ENCODE measurements around the gene SGTA. TPM values are rescaled to one million over a fixed set of nuclear protein-coding genes. Genes with fewer than 3 reads are reported as not detected.

The SGTA gene
- total and polyA plus RNA-seq, 2 of the 13 experiments (the other 11 are each of a cell fraction or from before 2014, with no cell fraction given): 43.9 to 47.4 TPM

DNA sequence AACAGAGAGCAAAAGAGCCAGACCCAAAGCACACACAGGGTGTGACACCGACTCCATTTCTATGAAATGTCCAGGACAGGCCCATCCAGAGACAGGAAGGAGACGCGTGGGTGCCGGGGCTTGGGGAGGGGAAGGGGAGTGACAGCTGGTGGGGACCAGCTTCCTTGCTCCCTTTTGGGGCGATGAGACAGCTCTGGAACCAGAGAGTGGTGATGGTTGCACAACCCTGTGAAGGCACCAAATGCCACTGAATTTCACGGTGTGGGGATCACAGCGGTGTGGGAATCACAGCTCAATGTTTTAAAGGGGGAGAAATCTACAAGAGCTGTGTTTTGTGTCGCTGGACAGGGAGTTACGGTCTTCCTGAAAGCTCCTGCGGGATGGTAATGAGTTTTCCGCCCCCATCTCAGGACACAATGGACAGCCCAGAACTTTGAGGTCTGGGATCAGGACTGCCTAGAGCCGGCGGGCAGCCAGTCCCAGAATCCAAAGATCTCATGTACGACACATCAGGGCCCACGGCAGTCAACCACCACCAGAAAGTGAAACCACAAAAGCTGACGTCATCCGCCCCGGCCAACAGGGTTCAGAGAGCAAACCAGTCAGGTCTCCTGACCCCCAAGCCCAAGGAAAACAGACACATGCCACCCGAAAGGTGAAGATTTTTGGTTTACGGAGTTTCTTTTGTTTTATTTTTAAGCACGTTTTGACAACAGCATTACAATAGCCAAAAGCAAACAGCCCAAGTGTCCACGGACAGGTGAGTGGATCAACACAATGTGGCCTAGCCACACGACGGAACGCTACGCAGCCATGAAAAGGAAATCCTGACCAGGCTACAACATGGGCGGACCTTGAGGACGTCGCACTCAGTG lies 7.3 kb downstream of the SGTA start (continued):
- TF ChIP-seq, protein P1, sequence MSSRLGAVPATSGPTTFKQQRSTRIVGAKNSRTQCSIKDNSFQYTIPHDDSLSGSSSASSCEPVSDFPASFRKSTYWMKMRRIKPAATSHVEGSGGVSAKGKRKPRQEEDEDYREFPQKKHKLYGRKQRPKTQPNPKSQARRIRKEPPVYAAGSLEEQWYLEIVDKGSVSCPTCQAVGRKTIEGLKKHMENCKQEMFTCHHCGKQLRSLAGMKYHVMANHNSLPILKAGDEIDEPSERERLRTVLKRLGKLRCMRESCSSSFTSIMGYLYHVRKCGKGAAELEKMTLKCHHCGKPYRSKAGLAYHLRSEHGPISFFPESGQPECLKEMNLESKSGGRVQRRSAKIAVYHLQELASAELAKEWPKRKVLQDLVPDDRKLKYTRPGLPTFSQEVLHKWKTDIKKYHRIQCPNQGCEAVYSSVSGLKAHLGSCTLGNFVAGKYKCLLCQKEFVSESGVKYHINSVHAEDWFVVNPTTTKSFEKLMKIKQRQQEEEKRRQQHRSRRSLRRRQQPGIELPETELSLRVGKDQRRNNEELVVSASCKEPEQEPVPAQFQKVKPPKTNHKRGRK (CRISPR knock-in tag; IDR thresholded peaks at IDR 0.05): no peak
- TF ChIP-seq NFATC3 (CRISPR knock-in tag; IDR thresholded peaks at IDR 0.05) (no peak), YY1 (IDR thresholded peaks at IDR 0.05; ENCODE audit: insufficient read depth, insufficient replicate concordance, low read depth, low read length) (no peak), MEIS2 (CRISPR knock-in tag; IDR thresholded peaks at IDR 0.05) (no peak; the same call in 1 of the 2 replicates), AKAP8 (CRISPR knock-in tag; IDR thresholded peaks at IDR 0.05) (no peak), ZIK1 (CRISPR knock-in tag; IDR thresholded peaks at IDR 0.05; ENCODE audit: borderline replicate concordance, low read depth) (no peak), HOXA9 (CRISPR knock-in tag; IDR thresholded peaks at IDR 0.05; ENCODE audit: borderline replicate concordance) (no peak), XRCC5 (optimal IDR thresholded peaks at IDR 0.05; ENCODE audit: low read length) (no peak), SIX1 (CRISPR knock-in tag; IDR thresholded peaks at IDR 0.05; ENCODE audit: borderline replicate concordance) (no peak), ZNF615 (CRISPR knock-in tag; IDR thresholded peaks at IDR 0.05; ENCODE audit: borderline replicate concordance) (no peak), ZNF790 (CRISPR knock-in tag; IDR thresholded peaks at IDR 0.05; ENCODE audit: borderline replicate concordance) (no peak), KDM2A (CRISPR knock-in tag; IDR thresholded peaks at IDR 0.05; ENCODE audit: borderline replicate concordance, low read depth) (no peak), SMYD3 (CRISPR knock-in tag; IDR thresholded peaks at IDR 0.05) (no peak), ERF (CRISPR knock-in tag; IDR thresholded peaks at IDR 0.05) (peak; percentile 34; the same call in 1 of the 2 replicates), ZNF33A (CRISPR knock-in tag; IDR thresholded peaks at IDR 0.05; ENCODE audit: borderline replicate concordance) (no peak), NFKB2 (CRISPR knock-in tag; IDR thresholded peaks at IDR 0.05; ENCODE audit: borderline replicate concordance) (no peak; the same call in 1 of the 2 replicates)
- TF ChIP-seq, protein P2, sequence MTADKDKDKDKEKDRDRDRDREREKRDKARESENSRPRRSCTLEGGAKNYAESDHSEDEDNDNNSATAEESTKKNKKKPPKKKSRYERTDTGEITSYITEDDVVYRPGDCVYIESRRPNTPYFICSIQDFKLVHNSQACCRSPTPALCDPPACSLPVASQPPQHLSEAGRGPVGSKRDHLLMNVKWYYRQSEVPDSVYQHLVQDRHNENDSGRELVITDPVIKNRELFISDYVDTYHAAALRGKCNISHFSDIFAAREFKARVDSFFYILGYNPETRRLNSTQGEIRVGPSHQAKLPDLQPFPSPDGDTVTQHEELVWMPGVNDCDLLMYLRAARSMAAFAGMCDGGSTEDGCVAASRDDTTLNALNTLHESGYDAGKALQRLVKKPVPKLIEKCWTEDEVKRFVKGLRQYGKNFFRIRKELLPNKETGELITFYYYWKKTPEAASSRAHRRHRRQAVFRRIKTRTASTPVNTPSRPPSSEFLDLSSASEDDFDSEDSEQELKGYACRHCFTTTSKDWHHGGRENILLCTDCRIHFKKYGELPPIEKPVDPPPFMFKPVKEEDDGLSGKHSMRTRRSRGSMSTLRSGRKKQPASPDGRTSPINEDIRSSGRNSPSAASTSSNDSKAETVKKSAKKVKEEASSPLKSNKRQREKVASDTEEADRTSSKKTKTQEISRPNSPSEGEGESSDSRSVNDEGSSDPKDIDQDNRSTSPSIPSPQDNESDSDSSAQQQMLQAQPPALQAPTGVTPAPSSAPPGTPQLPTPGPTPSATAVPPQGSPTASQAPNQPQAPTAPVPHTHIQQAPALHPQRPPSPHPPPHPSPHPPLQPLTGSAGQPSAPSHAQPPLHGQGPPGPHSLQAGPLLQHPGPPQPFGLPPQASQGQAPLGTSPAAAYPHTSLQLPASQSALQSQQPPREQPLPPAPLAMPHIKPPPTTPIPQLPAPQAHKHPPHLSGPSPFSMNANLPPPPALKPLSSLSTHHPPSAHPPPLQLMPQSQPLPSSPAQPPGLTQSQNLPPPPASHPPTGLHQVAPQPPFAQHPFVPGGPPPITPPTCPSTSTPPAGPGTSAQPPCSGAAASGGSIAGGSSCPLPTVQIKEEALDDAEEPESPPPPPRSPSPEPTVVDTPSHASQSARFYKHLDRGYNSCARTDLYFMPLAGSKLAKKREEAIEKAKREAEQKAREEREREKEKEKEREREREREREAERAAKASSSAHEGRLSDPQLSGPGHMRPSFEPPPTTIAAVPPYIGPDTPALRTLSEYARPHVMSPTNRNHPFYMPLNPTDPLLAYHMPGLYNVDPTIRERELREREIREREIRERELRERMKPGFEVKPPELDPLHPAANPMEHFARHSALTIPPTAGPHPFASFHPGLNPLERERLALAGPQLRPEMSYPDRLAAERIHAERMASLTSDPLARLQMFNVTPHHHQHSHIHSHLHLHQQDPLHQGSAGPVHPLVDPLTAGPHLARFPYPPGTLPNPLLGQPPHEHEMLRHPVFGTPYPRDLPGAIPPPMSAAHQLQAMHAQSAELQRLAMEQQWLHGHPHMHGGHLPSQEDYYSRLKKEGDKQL (CRISPR knock-in tag; IDR thresholded peaks at IDR 0.05; ENCODE audit: low read depth): no peak
- TF ChIP-seq, protein P3, sequence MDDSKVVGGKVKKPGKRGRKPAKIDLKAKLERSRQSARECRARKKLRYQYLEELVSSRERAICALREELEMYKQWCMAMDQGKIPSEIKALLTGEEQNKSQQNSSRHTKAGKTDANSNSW (CRISPR knock-in tag; IDR thresholded peaks at IDR 0.05; ENCODE audit: borderline replicate concordance): no peak
- TF ChIP-seq, protein P4, sequence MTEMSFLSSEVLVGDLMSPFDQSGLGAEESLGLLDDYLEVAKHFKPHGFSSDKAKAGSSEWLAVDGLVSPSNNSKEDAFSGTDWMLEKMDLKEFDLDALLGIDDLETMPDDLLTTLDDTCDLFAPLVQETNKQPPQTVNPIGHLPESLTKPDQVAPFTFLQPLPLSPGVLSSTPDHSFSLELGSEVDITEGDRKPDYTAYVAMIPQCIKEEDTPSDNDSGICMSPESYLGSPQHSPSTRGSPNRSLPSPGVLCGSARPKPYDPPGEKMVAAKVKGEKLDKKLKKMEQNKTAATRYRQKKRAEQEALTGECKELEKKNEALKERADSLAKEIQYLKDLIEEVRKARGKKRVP (CRISPR knock-in tag; IDR thresholded peaks at IDR 0.05): no peak
- TF ChIP-seq, protein P5, sequence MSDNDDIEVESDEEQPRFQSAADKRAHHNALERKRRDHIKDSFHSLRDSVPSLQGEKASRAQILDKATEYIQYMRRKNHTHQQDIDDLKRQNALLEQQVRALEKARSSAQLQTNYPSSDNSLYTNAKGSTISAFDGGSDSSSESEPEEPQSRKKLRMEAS (IDR thresholded peaks at IDR 0.05): no peak; the same call in 1 of the 2 replicates

Data from HepG2 (cell line).